ENCODE measurements around the gene ZNF732. TPM values are rescaled to one million over a fixed set of nuclear protein-coding genes. Genes with fewer than 3 reads are reported as not detected.
A peak's percentile ranks its signal among the peaks of the same experiment; 100 is the strongest.
"Not testable (repeated sequence)": the region's sequence is repeated elsewhere in the genome, so short reads cannot be mapped to it uniquely, and the experiment has no call there.

ZNF732 gene
- total and polyA plus RNA-seq, 5 donors from 2014 or later: not detected

DNA sequence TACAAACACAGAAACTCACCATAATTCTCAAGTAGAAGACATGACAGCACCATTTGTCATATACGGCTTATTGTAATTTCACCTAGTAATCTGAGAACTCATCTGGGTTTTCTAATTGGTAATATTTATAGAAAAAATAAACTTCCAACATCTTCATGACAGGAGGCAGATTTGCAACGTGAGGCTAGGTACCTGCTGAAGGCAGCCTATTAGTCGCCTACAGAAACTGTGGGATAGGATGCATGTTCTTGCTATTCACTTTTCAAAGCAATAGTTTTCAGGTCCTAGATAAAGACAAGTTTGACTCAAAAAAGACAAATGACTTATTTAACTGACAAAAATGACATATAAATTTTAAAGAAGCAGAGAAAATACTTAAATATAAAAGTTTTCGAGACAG, 2.9 kb downstream of the ZNF732 start:
- Histone ChIP-seq H3K27ac (ENCODE audit: insufficient read depth, low read length, poor library complexity, severe bottlenecking) (no peak overlapping the region), H3K4me1 (ENCODE audit: control insufficient read depth, insufficient read depth, low read length, poor library complexity, severe bottlenecking) (no peaks in the 10 kb centered on the region), H3K36me3 (ENCODE audit: control insufficient read depth, insufficient read depth, low read length) (no peaks in the 10 kb centered on the region), H3K27me3 (ENCODE audit: control insufficient read depth, insufficient read depth, low read length) (no peaks in the 10 kb centered on the region), H3K4me3 (ENCODE audit: low read depth, low read length) (no peak overlapping the region), H3K9me3 (ENCODE audit: control insufficient read depth in 2 of 2, low read length in 2 of 2) (peaks cover 12 to 26% of the 10 kb centered on the region in 2 experiments)
- Mint-ChIP-seq H3K27me3 (no peaks in the 10 kb centered on the region), H3K4me1 (peaks cover 0 to 14% (median 3%) of the 10 kb centered on the region in 4 donors), H3K4me3 (no peak overlapping the region), H3K9me3 (peaks cover 0 to 38% (median 15%) of the 10 kb centered on the region in 7 donors), H3K27ac (no peak overlapping the region), H3K36me3 (no peaks in the 10 kb centered on the region)
- ATAC-seq (ENCODE audit: low read depth in 2 of 2) (no peak), DNase-seq (no peak)

DNA sequence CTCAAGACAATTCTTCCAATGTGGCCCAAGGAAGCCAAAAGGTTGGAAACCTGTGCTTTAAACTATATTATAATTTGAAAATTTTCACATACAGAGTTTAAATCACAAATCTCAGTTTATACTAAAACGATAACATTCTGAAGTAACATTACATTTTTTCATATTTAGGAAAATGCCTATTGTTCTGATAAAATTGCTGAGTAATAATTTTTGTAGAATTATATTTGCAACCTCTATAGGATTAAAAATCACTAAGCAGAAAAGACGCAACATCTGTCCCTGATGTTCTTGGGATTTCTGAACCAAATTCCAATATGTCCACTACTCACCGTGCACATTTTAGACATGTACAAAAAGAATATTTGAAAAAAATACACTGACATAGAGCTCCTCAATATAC, 10.5 kb downstream of the ZNF732 start:
- ATAC-seq (ENCODE audit: low read depth in 2 of 2): no peak
- no peak overlapping the region for H3K27ac Mint-ChIP-seq
- no peak overlapping the region for H3K4me3 ChIP-seq (ENCODE audit: low read depth, low read length)
- H3K9me3 Mint-ChIP-seq: peaks cover 2 to 15% (median 6%) of the 10 kb centered on the region in 7 donors
- H3K36me3 Mint-ChIP-seq: no peaks in the 10 kb centered on the region
- no peaks in the 10 kb centered on the region for H3K4me1 Mint-ChIP-seq
- no peaks in the 10 kb centered on the region for H3K4me1 ChIP-seq (ENCODE audit: control insufficient read depth, insufficient read depth, low read length, poor library complexity, severe bottlenecking)
- H3K27me3 ChIP-seq (ENCODE audit: control insufficient read depth, insufficient read depth, low read length): no peaks in the 10 kb centered on the region
- H3K27ac ChIP-seq (ENCODE audit: insufficient read depth, low read length, poor library complexity, severe bottlenecking): no peak overlapping the region
- no peak overlapping the region for H3K4me3 Mint-ChIP-seq
- no peaks in the 10 kb centered on the region for H3K27me3 Mint-ChIP-seq
- peaks cover 4 to 14% of the 10 kb centered on the region in 2 experiments for H3K9me3 ChIP-seq (ENCODE audit: control insufficient read depth in 2 of 2, low read length in 2 of 2)
- no peak for DNase-seq
- no peaks in the 10 kb centered on the region for H3K36me3 ChIP-seq (ENCODE audit: control insufficient read depth, insufficient read depth, low read length)

DNA sequence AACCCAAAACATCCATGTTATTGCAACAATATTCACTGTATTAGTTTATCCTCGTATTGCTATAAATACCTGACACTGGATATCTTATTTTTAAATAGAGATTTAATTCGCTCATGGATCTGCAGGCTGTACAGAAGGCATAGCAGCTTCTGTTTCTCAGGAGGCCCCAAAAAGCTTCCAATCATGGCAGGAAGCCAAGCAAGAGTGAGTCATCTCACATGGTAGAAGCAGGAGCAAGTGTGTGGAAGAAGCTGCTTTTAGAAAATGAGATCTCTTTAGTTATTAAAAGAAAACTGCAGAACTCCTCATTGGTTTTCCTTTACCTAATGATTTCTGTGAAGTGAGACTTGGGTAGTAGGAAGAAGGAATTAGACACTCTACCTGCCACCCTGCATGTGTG, 16.4 kb downstream of the ZNF732 start:
- no peak overlapping the region for H3K4me3 Mint-ChIP-seq
- peaks cover 4 to 25% (median 12%) of the 10 kb centered on the region in 7 donors for H3K9me3 Mint-ChIP-seq
- ATAC-seq (ENCODE audit: low read depth in 2 of 2): no peak
- no peak overlapping the region for H3K27ac Mint-ChIP-seq
- H3K4me1 Mint-ChIP-seq: no peaks in the 10 kb centered on the region
- no peak for DNase-seq
- H3K27me3 Mint-ChIP-seq: no peaks in the 10 kb centered on the region
- Histone ChIP-seq H3K4me3 (ENCODE audit: low read depth, low read length) (no peak overlapping the region), H3K4me1 (ENCODE audit: control insufficient read depth, insufficient read depth, low read length, poor library complexity, severe bottlenecking) (no peaks in the 10 kb centered on the region), H3K27me3 (ENCODE audit: control insufficient read depth, insufficient read depth, low read length) (no peaks in the 10 kb centered on the region), H3K9me3 (ENCODE audit: control insufficient read depth in 2 of 2, low read length in 2 of 2) (peaks cover 6 to 33% of the 10 kb centered on the region in 2 experiments), H3K36me3 (ENCODE audit: control insufficient read depth, insufficient read depth, low read length) (no peaks in the 10 kb centered on the region), H3K27ac (ENCODE audit: insufficient read depth, low read length, poor library complexity, severe bottlenecking) (no peak overlapping the region)
- no peaks in the 10 kb centered on the region for H3K36me3 Mint-ChIP-seq

DNA sequence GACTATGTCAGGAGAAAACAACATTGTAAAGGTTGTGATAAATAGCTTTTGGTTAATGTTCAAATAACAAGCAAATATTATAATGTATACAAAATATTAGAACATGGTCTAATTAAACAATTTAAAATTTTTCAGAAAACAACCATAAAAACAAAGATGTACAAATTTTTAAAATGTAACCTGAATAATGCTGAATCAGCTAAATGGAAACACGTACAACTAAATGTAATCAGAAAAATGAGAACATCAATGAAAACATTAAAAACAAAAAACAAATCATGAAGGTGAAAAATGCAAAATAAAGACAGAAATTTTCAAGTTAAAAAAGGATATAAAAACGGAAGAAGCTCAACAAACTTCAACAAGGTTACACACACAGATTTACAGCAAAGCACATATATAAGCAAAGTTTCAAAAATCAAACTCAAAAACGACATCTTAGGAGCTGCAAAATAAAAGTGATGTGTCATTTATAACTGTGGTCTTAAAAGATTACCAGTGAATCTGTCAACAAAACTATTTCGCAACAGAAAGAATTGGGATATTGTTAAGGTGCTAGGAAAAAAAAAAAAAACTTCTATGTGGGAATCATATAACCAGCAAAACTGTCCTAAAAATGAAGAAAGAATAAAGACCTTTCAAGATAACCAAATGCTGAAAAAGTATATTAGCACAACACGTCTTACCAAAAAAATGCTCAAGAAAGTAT, 31.8 kb downstream of the ZNF732 start:
- Histone ChIP-seq H3K4me1 (ENCODE audit: control insufficient read depth, insufficient read depth, low read length, poor library complexity, severe bottlenecking) (no peaks in the 10 kb centered on the region), H3K36me3 (ENCODE audit: control insufficient read depth, insufficient read depth, low read length) (no peaks in the 10 kb centered on the region), H3K9me3 (ENCODE audit: control insufficient read depth in 2 of 2, low read length in 2 of 2) (peaks cover 80 to 84% of the 10 kb centered on the region in 2 experiments), H3K4me3 (ENCODE audit: low read depth, low read length) (no peak overlapping the region), H3K27me3 (ENCODE audit: control insufficient read depth, insufficient read depth, low read length) (no peaks in the 10 kb centered on the region), H3K27ac (ENCODE audit: insufficient read depth, low read length, poor library complexity, severe bottlenecking) (no peak overlapping the region)
- no peaks in the 10 kb centered on the region for H3K36me3 Mint-ChIP-seq
- H3K9me3 Mint-ChIP-seq: peaks cover 0 to 73% (median 25%) of the 10 kb centered on the region in 7 donors
- H3K4me1 Mint-ChIP-seq: no peaks in the 10 kb centered on the region
- peak overlapping the region in 1 of 3 donors; percentile 29 for H3K27ac Mint-ChIP-seq
- no peak for DNase-seq
- no peak for ATAC-seq (ENCODE audit: low read depth in 2 of 2)
- no peaks in the 10 kb centered on the region for H3K27me3 Mint-ChIP-seq
- H3K4me3 Mint-ChIP-seq: no peak overlapping the region

DNA sequence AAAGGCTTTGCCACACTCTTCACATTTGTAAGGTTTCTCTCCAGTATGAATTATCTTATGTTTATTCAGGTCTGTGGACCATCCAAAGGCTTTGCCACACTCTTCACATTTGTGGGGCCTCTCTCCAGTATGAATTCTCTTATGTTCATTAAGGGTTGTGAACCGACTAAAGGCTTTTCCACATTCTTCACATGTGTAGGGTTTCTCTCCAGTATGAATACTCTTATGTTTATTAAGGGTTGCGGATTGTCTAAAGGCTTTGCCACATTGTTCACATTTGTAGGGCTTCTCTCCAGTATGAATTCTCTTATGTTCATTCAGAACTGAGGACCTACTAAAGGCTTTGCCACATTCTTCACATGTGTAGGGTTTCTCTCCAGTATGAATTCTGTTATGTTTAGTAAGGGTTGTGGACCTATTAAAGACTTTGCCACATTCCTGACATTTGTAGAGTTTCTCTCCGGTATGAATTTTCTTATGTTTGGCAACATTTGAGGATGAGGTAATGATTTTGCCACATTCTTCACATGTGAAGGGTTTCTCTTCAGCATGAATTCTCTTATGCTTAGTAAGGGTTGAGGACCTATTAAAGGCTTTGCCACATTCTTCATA, 33.7 kb downstream of the ZNF732 start:
- Mint-ChIP-seq H3K27ac (peak overlapping the region in 1 of 3 donors; percentile 28), H3K4me3 (no peak overlapping the region), H3K9me3 (peaks cover 0 to 61% (median 21%) of the 10 kb centered on the region in 7 donors), H3K36me3 (no peaks in the 10 kb centered on the region), H3K27me3 (no peaks in the 10 kb centered on the region), H3K4me1 (no peaks in the 10 kb centered on the region)
- H3K4me1 ChIP-seq (ENCODE audit: control insufficient read depth, insufficient read depth, low read length, poor library complexity, severe bottlenecking): no peaks in the 10 kb centered on the region
- no peak for ATAC-seq (ENCODE audit: low read depth in 2 of 2)
- no peaks in the 10 kb centered on the region for H3K27me3 ChIP-seq (ENCODE audit: control insufficient read depth, insufficient read depth, low read length)
- DNase-seq: no peak
- H3K36me3 ChIP-seq (ENCODE audit: control insufficient read depth, insufficient read depth, low read length): no peaks in the 10 kb centered on the region
- peaks cover 68 to 73% of the 10 kb centered on the region in 2 experiments for H3K9me3 ChIP-seq (ENCODE audit: control insufficient read depth in 2 of 2, low read length in 2 of 2)
- no peak overlapping the region for H3K27ac ChIP-seq (ENCODE audit: insufficient read depth, low read length, poor library complexity, severe bottlenecking)
- no peak overlapping the region for H3K4me3 ChIP-seq (ENCODE audit: low read depth, low read length)

DNA sequence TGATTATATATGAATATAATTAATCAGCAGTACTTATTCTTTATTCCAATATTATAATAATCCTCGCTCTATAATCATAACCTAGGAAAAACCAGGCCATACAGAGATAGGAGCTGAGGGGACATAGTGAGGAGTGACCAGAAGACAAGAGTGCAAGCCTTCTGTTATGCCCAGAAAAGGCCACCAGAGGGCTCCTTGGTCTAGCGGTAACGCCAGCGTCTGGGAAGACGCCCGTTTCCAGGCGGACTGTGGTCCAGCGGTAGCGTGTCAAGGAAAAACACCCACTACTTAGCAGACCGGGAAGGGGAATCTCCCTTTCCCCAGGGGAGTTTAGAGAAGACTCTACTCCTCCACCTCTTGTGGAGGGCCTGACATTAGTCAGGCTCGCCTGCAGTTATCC, 46.0 kb downstream of the ZNF732 start:
- not testable (repeated sequence) for ATAC-seq (ENCODE audit: low read depth in 2 of 2); H3K4me3 ChIP-seq (ENCODE audit: low read depth, low read length); H3K27me3 ChIP-seq (ENCODE audit: control insufficient read depth, insufficient read depth, low read length); DNase-seq; H3K4me1 Mint-ChIP-seq; H3K36me3 ChIP-seq (ENCODE audit: control insufficient read depth, insufficient read depth, low read length); H3K4me3 Mint-ChIP-seq; H3K4me1 ChIP-seq (ENCODE audit: control insufficient read depth, insufficient read depth, low read length, poor library complexity, severe bottlenecking); H3K36me3 Mint-ChIP-seq; H3K27ac Mint-ChIP-seq; H3K27me3 Mint-ChIP-seq; H3K27ac ChIP-seq (ENCODE audit: insufficient read depth, low read length, poor library complexity, severe bottlenecking)
- H3K9me3 ChIP-seq (ENCODE audit: control insufficient read depth in 2 of 2, low read length in 2 of 2): peaks cover 69 to 98% of the 10 kb centered on the region in 2 experiments
- H3K9me3 Mint-ChIP-seq: peaks cover 6 to 69% (median 26%) of the 10 kb centered on the region in 7 donors

DNA sequence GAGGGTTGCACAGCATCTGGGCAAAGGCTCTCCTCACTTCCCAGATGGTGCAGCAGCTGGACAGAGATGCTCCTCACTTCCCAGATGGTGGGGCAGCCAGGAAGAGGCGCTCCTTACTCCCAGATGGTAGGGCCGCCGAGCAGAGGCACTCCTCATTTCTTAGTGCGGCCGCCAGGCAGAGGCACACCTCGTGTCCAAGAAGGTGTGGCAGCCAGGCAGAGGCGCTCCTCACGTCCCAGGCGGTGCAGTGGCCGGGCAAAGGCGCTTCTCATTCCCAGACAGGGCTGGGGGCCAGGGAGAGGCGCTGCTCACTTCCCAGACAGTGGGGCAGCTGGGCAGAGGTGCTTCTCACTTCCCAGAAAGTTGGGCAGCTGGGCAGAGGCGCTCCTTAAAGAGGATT, 48.8 kb downstream of the ZNF732 start:
- no peak overlapping the region for H3K4me3 ChIP-seq (ENCODE audit: low read depth, low read length)
- H3K27me3 ChIP-seq (ENCODE audit: control insufficient read depth, insufficient read depth, low read length): no peaks in the 10 kb centered on the region
- ATAC-seq (ENCODE audit: low read depth in 2 of 2): no peak
- H3K27ac ChIP-seq (ENCODE audit: insufficient read depth, low read length, poor library complexity, severe bottlenecking): no peak overlapping the region
- no peaks in the 10 kb centered on the region for H3K4me1 ChIP-seq (ENCODE audit: control insufficient read depth, insufficient read depth, low read length, poor library complexity, severe bottlenecking)
- Mint-ChIP-seq H3K36me3 (no peaks in the 10 kb centered on the region), H3K27ac (no peak overlapping the region), H3K27me3 (no peaks in the 10 kb centered on the region), H3K9me3 (peaks cover 7 to 70% (median 20%) of the 10 kb centered on the region in 7 donors), H3K4me1 (no peaks in the 10 kb centered on the region), H3K4me3 (no peak overlapping the region)
- H3K36me3 ChIP-seq (ENCODE audit: control insufficient read depth, insufficient read depth, low read length): no peaks in the 10 kb centered on the region
- no peak for DNase-seq
- H3K9me3 ChIP-seq (ENCODE audit: control insufficient read depth in 2 of 2, low read length in 2 of 2): peaks cover 71 to 92% of the 10 kb centered on the region in 2 experiments
